Suppressor macrophage treated with lipopolysaccharide for 1 hour (primary cell): Measurements from ENCODE around the gene SLC15A5.

Experiments
- DNase-seq, 3 donors: peaks; one replicate each; pipeline ENCODE4 v3.0.0-alpha.2; 2020 to 2022

The SLC15A5 gene

GRCh38 chr12:16258963-16259362 is 18.5 kb downstream of the SLC15A5 start:
- no peak for DNase-seq

GRCh38 chr12:16246264-16246663 is 31.2 kb downstream of the SLC15A5 start:
- no peak for DNase-seq

GRCh38 chr12:16245209-16245608 is 32.3 kb downstream of the SLC15A5 start:
- no peak for DNase-seq

GRCh38 chr12:16243487-16244412 is 33.7 kb downstream of the SLC15A5 start:
- DNase-seq, result no peak

- no peak for DNase-seq
Observed at GRCh38 chr12:16241346-16241745, 36.1 kb downstream of the SLC15A5 start.

GRCh38 chr12:16238661-16239060 is 38.8 kb downstream of the SLC15A5 start:
- peak in 1 of 3 donors; percentile 3 for DNase-seq

- DNase-seq, result peak in 1 of 3 donors; percentile 23
Observed at GRCh38 chr12:16229676-16230075, 47.8 kb downstream of the SLC15A5 start.

- no peak for DNase-seq
Observed at GRCh38 chr12:16228067-16228466, 49.4 kb downstream of the SLC15A5 start.

GRCh38 chr12:16225692-16226091 is 51.8 kb downstream of the SLC15A5 start:
- no peak for DNase-seq

- DNase-seq, result no peak
Observed at GRCh38 chr12:16224196-16224595, 53.3 kb downstream of the SLC15A5 start.

GRCh38 chr12:16221776-16222175 is 55.7 kb downstream of the SLC15A5 start:
- no peak for DNase-seq

GRCh38 chr12:16220120-16220519 is 57.4 kb downstream of the SLC15A5 start:
- no peak for DNase-seq

GRCh38 chr12:16218934-16219751 is 58.3 kb downstream of the SLC15A5 start:
- DNase-seq, result no peak

- DNase-seq, result no peak
Observed at GRCh38 chr12:16218234-16218633, 59.3 kb downstream of the SLC15A5 start.

- no peak for DNase-seq
Observed at GRCh38 chr12:16211731-16212130, 65.8 kb downstream of the SLC15A5 start.

- DNase-seq, result peak in 2 of 3 donors; percentile 1
Observed at GRCh38 chr12:16198884-16199283, 78.6 kb downstream of the SLC15A5 start.

GRCh38 chr12:16197600-16197999 is 79.9 kb downstream of the SLC15A5 start:
- no peak for DNase-seq

GRCh38 chr12:16189849-16190248 is 87.6 kb downstream of the SLC15A5 start:
- peak; percentile 40 to 58 (median 55) for DNase-seq

GRCh38 chr12:16187660-16188059 is 89.8 kb downstream of the SLC15A5 start:
- DNase-seq, result no peak

- no peak for DNase-seq
Observed at GRCh38 chr12:16184681-16185080, 92.8 kb downstream of the SLC15A5 start.

- no peak for DNase-seq
Observed at GRCh38 chr12:16183541-16183940, 93.9 kb downstream of the SLC15A5 start.

- peak; percentile 51 to 72 (median 67) for DNase-seq
Observed at GRCh38 chr12:16175840-16176239, 101.6 kb downstream of the SLC15A5 start.

GRCh38 chr12:16174282-16174681 is 103.2 kb downstream of the SLC15A5 start:
- DNase-seq, result no peak

GRCh38 chr12:16171348-16171747 is 106.1 kb downstream of the SLC15A5 start:
- no peak for DNase-seq
